ENCODE data around the gene POC1A.
A peak's percentile ranks its signal among the peaks of the same experiment; 100 is the strongest.
"Not testable (repeated sequence)": the region's sequence is repeated elsewhere in the genome, so short reads cannot be mapped to it uniquely, and the experiment has no call there.

The POC1A gene

DNA sequence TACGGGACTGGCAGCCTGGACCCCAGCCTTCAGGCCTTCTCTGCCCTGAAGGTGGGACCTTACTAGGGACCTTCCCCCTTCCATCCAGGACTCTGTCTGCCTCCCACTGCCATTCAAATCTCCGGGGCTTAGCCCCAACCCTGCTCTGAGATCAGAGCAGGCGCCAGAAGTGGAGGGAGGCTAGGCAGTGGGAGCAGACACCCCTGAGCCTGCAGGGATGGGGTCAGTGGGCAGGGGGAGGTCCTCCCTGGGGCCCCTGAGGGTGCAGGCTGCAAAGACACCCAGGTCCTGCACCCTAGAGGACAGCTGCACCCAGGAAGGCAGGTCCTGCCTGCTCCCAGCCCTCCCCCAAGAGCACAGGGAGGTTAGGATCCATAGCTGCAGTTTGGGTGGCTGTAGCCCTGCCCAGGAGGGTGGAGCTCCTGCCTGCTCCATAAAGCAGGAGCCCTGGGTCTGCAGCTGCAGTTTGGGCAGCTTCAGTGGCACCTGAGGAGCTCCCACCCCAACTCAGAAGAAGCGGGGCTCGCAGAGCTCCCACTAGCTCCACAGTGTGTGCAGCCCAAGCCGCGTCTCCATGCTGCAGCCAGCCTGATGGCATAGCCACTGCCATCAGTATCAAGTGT lies 8.1 kb upstream of the POC1A start:
- no peak overlapping the region for H3K4me3 ChIP-seq (ENCODE audit: low read length)
- DNase-seq (ENCODE audit: low read depth, low spot score), result no peak

DNA sequence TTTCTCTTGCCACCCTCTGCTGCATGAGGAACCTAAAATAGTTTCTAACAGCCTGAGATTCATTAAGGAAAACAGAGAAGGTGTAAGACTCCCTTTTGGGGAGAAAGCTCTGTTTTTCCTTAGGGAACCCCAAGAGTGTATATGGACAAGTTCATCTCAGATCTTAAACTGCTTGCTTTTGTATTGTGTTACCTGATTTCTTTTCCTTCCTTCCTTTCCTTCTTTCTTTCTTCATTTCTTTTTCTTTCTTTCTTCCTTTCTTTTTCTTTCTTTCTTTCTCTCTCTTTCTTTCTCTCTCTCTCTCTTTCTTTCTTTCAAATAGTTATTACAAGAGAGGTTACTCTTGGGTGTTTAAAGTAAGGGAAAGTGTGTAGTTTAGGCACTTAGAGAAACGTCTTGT lies 5.3 kb upstream of the POC1A start:
- no peak for DNase-seq (ENCODE audit: low read depth, low spot score)
- no peak overlapping the region for H3K4me3 ChIP-seq (ENCODE audit: low read length)

DNA sequence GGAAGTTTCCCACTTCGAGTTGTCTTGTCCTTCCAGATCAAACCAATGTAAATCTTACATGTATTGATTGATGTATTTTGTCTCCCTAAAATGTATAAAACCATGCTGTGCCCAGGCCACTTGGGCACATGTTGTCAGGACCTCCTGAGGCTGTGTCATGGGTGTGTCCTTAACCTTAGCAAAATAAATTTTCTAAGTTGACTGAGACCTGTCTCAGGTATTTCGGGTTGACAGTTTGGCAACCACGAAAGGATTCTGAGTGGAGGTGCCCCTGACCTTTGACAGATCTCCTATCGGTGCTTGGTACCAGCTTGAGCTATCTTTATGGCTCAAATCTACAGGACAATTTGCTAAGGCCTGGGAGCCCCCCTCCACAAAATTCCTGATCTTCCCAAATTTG lies 1.7 kb upstream of the POC1A start:
- H3K4me3 ChIP-seq (ENCODE audit: low read length), result no peak overlapping the region
- DNase-seq (ENCODE audit: low read depth, low spot score), result no peak

DNA sequence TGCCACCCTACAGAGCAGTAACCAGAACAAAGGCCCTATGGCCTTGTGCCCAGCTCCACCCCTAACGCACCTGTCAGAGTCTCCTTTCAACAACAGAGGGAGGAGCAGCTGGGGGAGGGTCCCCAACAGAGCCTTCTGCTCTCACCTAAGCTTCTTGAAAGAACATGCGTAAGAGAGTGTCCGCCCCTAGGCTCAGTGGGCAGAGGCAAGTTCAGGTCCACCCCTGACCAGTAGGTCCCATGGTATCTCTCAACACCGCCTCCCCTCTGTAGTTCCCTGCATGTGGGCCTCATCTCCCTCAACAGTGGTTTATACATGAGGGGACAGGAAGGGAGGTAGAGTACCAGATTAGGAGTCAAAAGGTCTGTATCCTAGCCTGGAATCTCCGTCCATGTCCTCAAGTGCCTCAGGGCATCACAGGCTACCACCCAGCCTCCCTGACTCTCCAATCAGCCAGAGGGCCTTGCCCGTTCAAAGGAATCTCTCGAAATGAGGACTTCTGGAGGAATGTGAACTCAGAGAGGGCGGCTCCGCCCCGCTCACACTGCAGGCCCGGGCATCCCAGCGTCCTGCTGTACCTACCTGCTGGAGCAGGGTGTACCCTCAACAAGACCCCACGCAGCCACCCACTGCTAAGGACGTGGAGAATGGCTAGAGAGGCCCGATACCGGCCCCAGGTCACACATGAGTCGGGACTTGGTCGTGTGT lies 680 bp downstream of the POC1A start:
- DNase-seq (ENCODE audit: low read depth, low spot score), result peak; percentile 60
- peak overlapping the region; percentile 98 for H3K4me3 ChIP-seq (ENCODE audit: low read length)

DNA sequence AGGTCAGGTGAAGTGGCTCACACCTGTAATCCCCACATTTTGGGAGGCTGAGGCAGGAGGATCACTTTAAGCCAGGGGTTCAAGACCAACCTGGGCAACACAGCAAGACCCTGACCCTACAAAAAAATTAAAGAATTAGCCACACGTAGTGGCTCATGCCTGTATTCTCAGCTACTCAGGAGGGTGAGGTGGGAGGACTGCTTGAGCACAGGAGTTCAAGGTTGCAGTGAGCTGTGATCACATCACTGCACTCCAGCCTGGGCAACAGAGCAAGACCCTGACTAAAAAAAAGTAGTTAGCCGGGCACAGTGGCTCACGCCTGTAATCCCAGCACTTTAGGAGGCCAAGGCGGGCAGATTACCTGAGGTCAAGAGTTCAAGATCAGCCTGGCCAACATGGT lies 2.2 kb downstream of the POC1A start:
- DNase-seq (ENCODE audit: low read depth, low spot score); H3K4me3 ChIP-seq (ENCODE audit: low read length): not testable (repeated sequence)

DNA sequence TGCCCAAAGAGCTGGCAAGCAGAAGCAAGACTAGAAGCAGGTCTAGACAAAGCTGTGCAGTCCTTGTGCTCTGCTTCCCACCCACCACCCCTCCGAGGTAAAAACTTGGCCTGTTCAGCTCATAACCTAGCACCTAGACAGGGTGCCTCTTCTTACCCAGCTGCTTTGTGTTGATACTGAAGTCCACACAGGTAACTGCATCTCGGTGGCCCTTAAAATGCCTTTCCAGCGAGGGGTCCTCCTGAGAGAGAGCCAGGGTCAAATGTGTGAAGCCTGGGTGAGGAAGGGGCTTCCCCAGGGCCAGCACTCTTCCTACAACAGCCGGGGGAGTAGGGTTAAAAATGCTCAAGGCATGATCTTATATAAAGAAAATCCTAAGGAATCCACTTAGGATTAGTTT lies 3.4 kb downstream of the POC1A start:
- H3K4me3 ChIP-seq (ENCODE audit: low read length), result no peak overlapping the region
- DNase-seq (ENCODE audit: low read depth, low spot score), result no peak

DNA sequence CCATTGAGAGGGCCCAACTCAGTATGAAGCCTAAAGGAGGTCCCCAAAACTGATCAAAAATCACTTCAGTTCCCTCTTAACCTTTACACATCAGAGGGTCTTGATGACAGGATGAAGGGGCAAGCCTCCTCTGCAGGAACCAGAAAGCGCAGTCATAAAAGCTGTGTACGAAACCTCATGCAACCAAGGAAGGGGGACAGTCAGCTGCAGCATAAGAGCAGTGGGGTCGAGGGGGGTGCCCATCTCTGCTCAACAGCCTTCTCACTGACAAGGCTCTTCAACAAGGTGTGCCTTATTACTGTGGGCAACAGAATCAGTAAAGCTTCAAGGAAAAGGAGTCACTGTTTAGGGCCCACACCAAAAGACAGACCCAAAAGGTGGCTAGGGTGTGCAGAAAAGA lies 3.9 kb downstream of the POC1A start:
- H3K4me3 ChIP-seq (ENCODE audit: low read length), result no peak overlapping the region
- DNase-seq (ENCODE audit: low read depth, low spot score), result no peak

DNA sequence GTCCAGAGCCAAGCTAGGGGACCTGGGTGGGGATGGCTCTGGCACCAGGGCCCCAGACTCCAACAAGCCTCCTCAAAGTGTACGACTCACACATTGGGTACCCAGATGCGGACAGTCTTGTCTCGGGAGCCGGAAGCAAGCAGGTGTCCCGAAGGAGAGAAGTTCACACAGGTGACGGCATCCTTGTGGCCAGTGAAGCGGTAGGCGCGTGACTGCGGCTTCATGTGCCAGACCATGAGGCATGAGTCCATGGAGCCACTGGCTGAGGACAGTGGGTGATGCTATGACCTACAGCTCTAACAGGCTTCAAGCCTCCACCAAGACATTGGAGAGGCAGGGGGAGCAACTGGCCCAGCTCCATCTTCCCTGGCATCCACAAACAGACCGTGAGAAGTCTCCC lies 4.5 kb downstream of the POC1A start:
- no peak overlapping the region for H3K4me3 ChIP-seq (ENCODE audit: low read length)
- no peak for DNase-seq (ENCODE audit: low read depth, low spot score)

DNA sequence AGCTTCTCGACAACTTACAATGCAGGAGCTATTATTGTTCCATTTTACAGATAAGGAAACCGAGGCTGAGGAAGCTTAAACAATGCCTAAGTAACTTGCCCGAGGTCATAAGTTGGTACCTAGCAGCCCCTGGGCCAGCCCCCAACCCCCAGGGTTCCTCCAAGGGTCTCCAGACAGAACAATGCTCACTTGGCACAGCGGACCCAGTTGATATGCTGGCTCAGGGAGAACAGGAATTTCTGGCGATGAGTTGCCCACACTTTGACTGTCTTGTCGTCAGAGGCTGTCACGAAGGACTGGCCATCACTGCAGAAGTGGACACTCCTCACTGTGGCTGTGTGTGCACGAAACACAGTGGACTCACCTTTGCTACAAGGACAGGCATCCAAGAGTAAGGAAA lies 5.2 kb downstream of the POC1A start:
- no peak overlapping the region for H3K4me3 ChIP-seq (ENCODE audit: low read length)
- DNase-seq (ENCODE audit: low read depth, low spot score), result no peak

DNA sequence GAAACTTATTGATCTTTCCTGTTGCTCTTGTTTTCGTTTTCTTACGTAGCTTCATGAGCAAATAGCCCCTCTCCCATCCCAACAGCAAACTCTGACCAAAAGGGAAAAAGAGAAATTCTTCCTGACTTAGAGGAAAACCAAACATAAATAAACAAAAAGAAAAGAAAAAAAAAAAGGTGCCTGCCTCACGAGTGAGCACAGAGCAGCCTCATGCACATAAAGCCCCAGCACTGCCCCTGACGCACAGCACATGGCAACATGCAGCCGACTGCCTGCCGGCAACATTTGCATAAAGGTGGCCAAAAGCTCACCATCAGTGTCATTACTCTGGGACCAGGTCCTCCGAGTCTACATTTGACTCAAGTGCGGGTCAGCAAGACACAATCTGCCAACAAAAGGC lies 6.4 kb downstream of the POC1A start:
- no peak overlapping the region for H3K4me3 ChIP-seq (ENCODE audit: low read length)
- no peak for DNase-seq (ENCODE audit: low read depth, low spot score)

DNA sequence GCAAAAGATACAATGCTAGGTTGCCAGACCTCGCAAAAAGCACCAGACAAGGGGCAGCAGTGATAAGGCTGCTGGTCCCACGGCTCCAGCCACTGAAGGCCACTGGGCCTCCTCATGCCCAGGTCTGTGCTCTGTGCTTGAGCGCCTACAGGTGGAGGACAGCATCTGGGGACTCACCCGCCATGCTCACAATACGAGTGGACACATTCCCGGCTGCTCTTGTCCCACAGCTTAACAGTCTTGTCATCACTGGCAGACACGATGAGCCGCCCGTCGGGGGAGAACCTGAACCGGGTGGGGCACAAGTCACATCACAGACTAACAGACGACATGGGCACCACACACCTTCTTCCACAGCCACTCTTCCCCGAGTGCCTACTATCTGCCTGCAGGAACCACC lies 7.4 kb downstream of the POC1A start:
- H3K4me3 ChIP-seq (ENCODE audit: low read length), result no peak overlapping the region
- no peak for DNase-seq (ENCODE audit: low read depth, low spot score)

DNA sequence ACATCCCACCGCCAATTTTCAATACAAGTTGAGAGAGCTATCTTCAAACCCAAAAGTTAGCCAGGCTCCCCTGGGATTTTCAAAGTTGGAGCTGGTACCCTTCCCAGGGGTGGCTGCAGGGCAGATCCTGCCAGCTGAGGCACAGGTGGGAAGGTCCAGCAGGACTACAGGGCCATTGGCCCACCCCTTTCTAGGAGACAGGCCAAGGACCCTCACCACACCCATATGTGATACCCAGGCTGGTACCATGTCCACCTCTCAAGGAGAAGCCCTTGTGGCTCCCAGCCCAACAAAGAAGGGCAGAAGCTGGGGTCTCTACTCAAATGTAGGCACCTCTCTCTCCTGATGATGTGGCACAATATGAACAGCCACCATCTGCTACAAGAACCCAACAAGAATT lies 8.0 kb downstream of the POC1A start:
- H3K4me3 ChIP-seq (ENCODE audit: low read length), result no peak overlapping the region
- DNase-seq (ENCODE audit: low read depth, low spot score), result no peak

DNA sequence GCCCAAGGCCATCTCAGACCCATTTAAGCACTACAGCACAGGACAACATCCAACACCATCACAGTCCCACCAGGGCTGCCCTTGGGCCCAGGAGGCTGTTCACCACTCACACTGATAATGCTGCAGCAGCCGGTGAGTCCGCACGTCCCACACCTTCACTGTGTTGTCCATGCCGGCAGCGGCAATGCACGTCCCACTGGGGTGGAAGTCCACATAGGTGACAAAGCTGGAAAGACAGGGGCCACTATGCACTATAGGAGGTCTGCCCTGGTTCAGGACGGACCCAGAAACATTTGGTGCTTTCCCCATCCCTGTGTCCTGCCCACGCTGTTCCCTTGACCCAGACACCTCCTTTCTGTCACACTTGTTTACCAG lies 8.5 kb downstream of the POC1A start:
- H3K4me3 ChIP-seq (ENCODE audit: low read length), result no peak overlapping the region
- DNase-seq (ENCODE audit: low read depth, low spot score), result no peak

DNA sequence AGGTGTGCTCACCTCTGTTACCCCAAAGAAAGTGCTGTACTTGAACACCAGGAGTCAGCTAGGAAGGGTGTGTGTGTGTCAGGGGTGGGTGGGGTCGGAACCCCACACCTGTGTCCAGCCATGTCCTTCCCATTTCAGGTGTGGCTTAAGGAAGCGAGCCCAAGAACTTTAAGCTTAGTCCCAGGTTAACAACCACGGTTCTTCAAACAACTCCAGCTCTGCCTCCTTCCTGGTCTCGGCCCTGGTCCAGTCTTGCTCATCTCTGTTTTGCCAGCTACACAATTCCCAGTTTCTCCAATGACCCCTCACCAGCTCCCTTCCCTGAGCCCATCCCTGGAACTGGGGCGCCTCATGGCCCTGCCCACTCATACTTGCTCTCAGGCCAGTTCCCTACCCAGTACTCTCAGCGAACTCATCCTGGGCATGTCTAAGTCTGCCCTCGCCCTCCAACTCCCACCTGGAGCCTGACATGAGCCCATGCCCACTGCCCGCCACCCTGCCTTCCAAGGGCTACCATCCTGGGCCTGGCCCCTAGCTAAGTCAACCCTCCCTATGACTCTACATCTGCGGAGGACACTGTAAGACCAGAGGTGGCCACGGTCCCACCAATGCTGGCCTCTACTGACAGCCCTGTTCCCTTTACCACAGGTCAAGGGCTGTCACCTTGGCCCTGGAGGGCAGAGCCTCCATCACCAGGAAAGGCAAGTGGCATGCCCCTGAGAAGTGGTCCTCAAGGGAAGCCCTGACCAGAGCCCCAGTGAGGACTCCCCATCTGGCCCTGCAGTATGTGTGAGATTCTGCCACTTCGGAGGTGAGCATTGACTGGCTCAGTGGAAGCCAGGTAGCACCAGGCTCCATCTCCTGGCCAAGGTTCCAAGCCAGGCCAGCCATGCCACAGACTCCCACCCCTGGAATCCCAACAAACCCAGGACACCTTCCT lies 9.2 kb downstream of the POC1A start:
- H3K4me3 ChIP-seq (ENCODE audit: low read length), result no peak overlapping the region
- no peak for DNase-seq (ENCODE audit: low read depth, low spot score)

DNA sequence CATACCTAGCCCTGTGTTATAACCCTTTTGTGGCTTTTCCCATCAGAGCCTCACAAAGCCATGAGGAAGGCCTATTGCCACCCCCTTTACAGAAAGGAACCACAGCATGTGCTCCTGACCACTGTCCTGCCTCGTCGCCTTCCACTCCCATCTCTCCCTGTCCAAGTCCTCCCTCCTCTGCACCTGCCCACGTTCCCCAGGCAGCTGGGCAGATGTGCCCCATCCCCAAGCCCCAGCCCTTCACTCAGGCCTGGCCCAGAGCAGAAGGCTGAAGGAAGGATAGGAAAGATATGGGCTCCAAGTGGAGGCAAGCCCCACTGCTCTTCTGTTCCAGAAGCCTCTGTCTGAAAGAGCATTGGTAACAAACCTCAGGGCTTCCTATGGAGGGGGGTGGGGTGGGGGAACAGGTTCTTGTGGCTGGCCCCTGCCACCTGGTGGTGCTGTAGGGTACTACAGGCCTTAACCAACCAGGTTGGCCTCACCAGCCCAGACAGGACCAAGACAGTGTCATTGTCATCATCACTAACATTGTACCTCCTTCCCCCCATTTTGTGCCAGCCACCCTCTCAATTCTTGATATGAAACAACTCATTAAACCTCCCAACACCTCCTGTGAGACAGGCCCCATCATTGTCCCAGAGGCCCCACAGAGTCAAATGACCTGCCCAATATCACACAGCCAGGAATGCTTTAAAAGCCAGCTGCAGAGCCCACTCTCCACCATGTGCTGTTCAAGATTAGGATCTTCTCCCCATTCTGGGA lies 10.0 kb downstream of the POC1A start:
- no peak overlapping the region for H3K4me3 ChIP-seq (ENCODE audit: low read length)
- DNase-seq (ENCODE audit: low read depth, low spot score), result peak; percentile 79

DNA sequence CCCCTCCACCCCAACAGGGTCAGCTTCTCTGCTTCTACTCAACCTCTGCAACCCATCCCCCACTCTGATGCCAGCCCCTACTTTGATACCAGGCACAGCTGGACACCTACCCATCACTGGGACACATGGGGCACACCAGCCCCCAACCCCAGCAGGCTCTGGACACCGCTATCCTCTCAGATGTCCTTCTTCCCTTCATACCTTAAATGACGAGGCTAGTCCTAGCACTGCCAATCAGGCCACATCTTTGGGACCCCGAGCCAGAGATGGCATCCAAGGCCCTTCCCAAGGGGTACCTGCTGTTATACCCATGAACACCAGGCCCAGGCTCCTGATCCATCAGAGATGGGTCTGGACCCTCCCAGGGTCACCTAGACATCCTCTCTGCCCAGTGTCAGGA lies 10.6 kb downstream of the POC1A start:
- H3K4me3 ChIP-seq (ENCODE audit: low read length), result no peak overlapping the region
- no peak for DNase-seq (ENCODE audit: low read depth, low spot score)

DNA sequence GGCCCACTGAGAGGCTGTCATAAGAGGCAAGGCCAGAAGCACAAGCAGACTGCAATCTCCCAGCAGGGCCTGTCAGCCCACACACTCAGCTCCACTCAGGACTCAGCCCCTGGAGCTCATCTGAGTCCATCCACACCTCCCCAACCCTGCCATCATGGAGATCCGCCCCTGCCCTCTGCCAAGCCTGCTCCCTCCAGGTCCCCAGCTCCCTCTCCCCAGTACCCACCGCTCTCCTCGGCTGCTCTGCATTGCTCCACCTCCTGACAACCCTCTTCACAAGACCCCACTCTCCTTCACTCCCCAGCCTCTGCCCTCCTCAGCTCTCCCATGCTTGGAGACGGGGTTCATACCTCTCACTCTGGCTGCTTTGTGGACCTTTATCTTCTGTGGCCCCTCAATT lies 11.1 kb downstream of the POC1A start:
- no peak for DNase-seq (ENCODE audit: low read depth, low spot score)

DNA sequence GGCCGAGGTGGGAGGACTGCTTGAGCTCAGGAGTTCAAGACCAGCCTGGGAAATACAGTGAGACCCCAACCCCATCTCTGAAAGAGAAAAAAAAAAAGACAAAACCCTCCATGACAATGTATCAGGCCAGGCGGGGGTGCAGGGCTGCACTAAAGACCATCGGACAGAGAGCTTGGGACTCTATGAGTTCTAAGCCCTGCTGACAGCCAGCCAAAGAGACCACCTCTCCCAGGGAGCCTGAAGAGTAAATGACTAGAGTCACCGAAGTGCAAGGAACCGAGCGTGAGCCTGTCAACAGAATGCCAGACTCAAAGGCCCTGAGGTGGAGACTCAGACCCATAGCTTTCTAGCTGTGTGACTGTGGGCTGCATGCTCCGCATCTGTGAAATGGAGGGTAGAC lies 12.5 kb downstream of the POC1A start:
- H3K4me3 ChIP-seq (ENCODE audit: low read length), result no peak overlapping the region
- DNase-seq (ENCODE audit: low read depth, low spot score), result no peak

More for the DNA sequence above, 11.1 kb downstream of the POC1A start:
- no peak overlapping the region for H3K4me3 ChIP-seq (ENCODE audit: low read length)

DNA sequence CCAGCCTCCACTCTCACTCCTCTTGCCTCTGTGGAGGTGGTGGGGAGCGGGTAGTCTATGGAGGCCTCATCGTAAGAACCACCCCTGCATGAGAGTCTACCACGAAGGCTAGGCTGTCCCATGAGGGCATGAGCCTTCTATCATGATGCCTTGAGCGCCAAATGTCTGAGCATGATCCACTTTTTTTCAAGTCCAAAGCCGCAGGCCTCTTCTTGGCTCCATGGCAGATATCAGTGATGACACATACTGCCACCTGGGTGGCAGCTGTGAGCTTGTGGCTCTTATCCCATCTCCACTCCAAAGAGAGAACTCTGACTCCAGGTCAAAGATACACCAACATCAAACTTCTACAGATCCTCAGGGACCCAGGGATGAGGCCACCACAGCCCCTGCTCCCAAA lies 13.5 kb downstream of the POC1A start:
- no peak overlapping the region for H3K4me3 ChIP-seq (ENCODE audit: low read length)
- DNase-seq (ENCODE audit: low read depth, low spot score), result no peak

DNA sequence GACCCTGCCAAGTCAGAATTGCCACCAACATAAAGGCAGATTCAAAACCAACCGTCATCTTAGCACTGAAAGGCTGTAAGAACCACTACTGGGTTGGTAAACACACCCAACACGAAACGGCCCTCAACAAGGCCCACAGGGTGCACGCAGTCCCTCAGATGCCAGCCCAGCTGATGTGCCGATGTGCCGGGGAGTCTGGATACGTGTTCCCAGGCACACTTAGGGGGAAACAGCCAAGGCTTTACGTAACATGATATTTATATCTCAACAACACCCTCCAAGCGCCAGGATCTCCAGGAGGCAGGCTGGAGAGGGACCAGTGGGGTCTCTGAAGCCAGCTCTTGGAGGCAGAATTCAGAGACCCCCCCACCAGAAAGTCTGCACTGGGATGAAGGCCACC lies 14.2 kb downstream of the POC1A start:
- no peak overlapping the region for H3K4me3 ChIP-seq (ENCODE audit: low read length)
- DNase-seq (ENCODE audit: low read depth, low spot score), result no peak
